Mesenchymal stem cell (in vitro differentiated cells and primary cell): ENCODE measurements around the gene LEMD2.

ENCODE experiments used
- DNase-seq: peaks from one replicate; pipeline ENCODE4 v3.0.0-alpha.2; 2013
- H2AFZ ChIP-seq: one replicate; pipeline ENCODE4 v1.6.1; 2013; ENCODE audit warnings: low read depth, mild to moderate bottlenecking, control low read depth, inconsistent platforms, low read length, moderate library complexity
- H2AK5ac ChIP-seq: 2 replicates; pipeline ENCODE4 v1.6.1; 2013; ENCODE audit warnings: low read length, moderate library complexity, mild to moderate bottlenecking, inconsistent platforms; ENCODE audit not compliant: severe bottlenecking
- H2BK120ac ChIP-seq: one replicate; pipeline ENCODE4 v1.6.1; 2013; ENCODE audit warnings: low read depth, mild to moderate bottlenecking, inconsistent platforms, low read length, moderate library complexity
- H2BK12ac ChIP-seq, 2 experiments: one replicate each; pipeline ENCODE4 v1.6.1; 2013; ENCODE audit warnings: inconsistent platforms in 2 of 2, low read length in 2 of 2, mild to moderate bottlenecking in 2 of 2, moderate library complexity in 2 of 2, control low read depth in 1 of 2
- H2BK15ac ChIP-seq: one replicate; pipeline ENCODE4 v1.6.1; 2013; ENCODE audit warnings: mild to moderate bottlenecking, low read depth, inconsistent platforms; ENCODE audit not compliant: poor library complexity, severe bottlenecking
- H2BK5ac ChIP-seq: 2 replicates; pipeline ENCODE4 v1.6.1; 2013; ENCODE audit warnings: low read depth, mild to moderate bottlenecking, low read length, control low read depth, inconsistent platforms; ENCODE audit not compliant: poor library complexity, severe bottlenecking
- H3K14ac ChIP-seq, 2 experiments: one replicate each; pipeline ENCODE4 v1.6.1; 2013; ENCODE audit warnings: inconsistent platforms in 2 of 2, low read length in 2 of 2, control low read depth in 1 of 2, mild to moderate bottlenecking in 1 of 2, moderate library complexity in 1 of 2
- H3K18ac ChIP-seq, 2 experiments: one replicate each; pipeline ENCODE4 v1.6.1; 2013; ENCODE audit warnings: inconsistent platforms in 2 of 2, low read length in 2 of 2, control low read depth in 1 of 2, low read depth in 1 of 2, mild to moderate bottlenecking in 1 of 2
- H3K23ac ChIP-seq, 2 experiments: one replicate each; pipeline ENCODE4 v1.6.1; 2013; ENCODE audit warnings: inconsistent platforms in 2 of 2, low read length in 2 of 2, mild to moderate bottlenecking in 2 of 2, moderate library complexity in 2 of 2, control low read depth in 1 of 2
- H3K27ac ChIP-seq: 2 replicates; pipeline ENCODE4 v1.5.1; 2013; ENCODE audit warnings: mild to moderate bottlenecking, moderate library complexity, low read length, control low read depth, inconsistent platforms; ENCODE audit not compliant: poor library complexity, severe bottlenecking
- H3K27me3 ChIP-seq, 2 experiments: 2 replicates each; pipeline versions ENCODE4 v1.6.1 to v1.7.0; 2013; ENCODE audit warnings: low read length in 2 of 2, mild to moderate bottlenecking in 2 of 2, moderate library complexity in 2 of 2, control low read depth in 1 of 2, inconsistent platforms in 1 of 2; ENCODE audit not compliant: control insufficient read depth in 1 of 2, insufficient read depth in 1 of 2
- H3K36me3 ChIP-seq, 2 experiments: 2 replicates each; pipeline versions ENCODE4 v1.6.1 to v1.7.0; 2013; ENCODE audit warnings: low read length in 2 of 2, control low read depth in 1 of 2, inconsistent platforms in 1 of 2, low read depth in 1 of 2, mild to moderate bottlenecking in 1 of 2; ENCODE audit not compliant: insufficient read depth in 2 of 2, control insufficient read depth in 1 of 2
- H3K4ac ChIP-seq, 2 experiments: one replicate each; pipeline ENCODE4 v1.6.1; 2013; ENCODE audit warnings: inconsistent platforms in 2 of 2, low read length in 2 of 2, mild to moderate bottlenecking in 2 of 2, moderate library complexity in 2 of 2, control low read depth in 1 of 2, low read depth in 1 of 2
- H3K4me1 ChIP-seq: 2 replicates; pipeline ENCODE4 v1.6.1; 2013; ENCODE audit warnings: low read depth, low read length, control low read depth; ENCODE audit not compliant: control insufficient read depth, insufficient read depth
- H3K4me2 ChIP-seq: 2 replicates; pipeline ENCODE4 v1.6.1; 2013; ENCODE audit warnings: low read length, mild to moderate bottlenecking, inconsistent platforms; ENCODE audit not compliant: poor library complexity, severe bottlenecking
- H3K4me3 ChIP-seq, 2 experiments: 2 replicates each; pipeline versions ENCODE4 v1.5.1 to v1.7.0; 2013; ENCODE audit warnings: low read length in 2 of 2, mild to moderate bottlenecking in 2 of 2, control low read depth in 1 of 2, low read depth in 1 of 2; ENCODE audit not compliant: insufficient read depth in 1 of 2
- H3K79me1 ChIP-seq: replicated peaks from 2 replicates; pipeline ENCODE4 v1.6.1; 2013; ENCODE audit warnings: mild to moderate bottlenecking, control low read depth, low read length, inconsistent platforms; ENCODE audit not compliant: poor library complexity, severe bottlenecking
- H3K9ac ChIP-seq: 2 replicates; pipeline ENCODE4 v1.7.0; 2013; ENCODE audit warnings: mild to moderate bottlenecking, low read length, moderate library complexity
- H3K9me3 ChIP-seq: 2 replicates; pipeline ENCODE4 v1.7.0; 2013; ENCODE audit warnings: mild to moderate bottlenecking, low read length; ENCODE audit not compliant: control insufficient read depth
- H4K8ac ChIP-seq: one replicate; pipeline ENCODE4 v1.6.1; 2013; ENCODE audit warnings: inconsistent platforms, mild to moderate bottlenecking, low read length, moderate library complexity
- H4K91ac ChIP-seq: one replicate; pipeline ENCODE4 v1.6.1; 2013; ENCODE audit warnings: mild to moderate bottlenecking, low read length, inconsistent platforms
- WGBS: methylation state at CpG from one replicate; pipeline ENCODE4 v1.1.7; 2013; ENCODE audit warnings: mixed read lengths; 5-methylcytosine and 5-hydroxymethylcytosine counted together

LEMD2 gene

GRCh38 chr6:33726696-33727095 is 62.2 kb downstream of the LEMD2 start:
- 95% methylated on average over 14 of the region's 15 CpGs for WGBS
- Histone ChIP-seq H2BK15ac (no peak overlapping the region), H3K4me1 (peaks cover 7% of the 10 kb centered on the region), H4K91ac (no peak overlapping the region), H3K36me3 (peaks cover 0 to 42% of the 10 kb centered on the region in 2 experiments), H2BK120ac (no peak overlapping the region), H3K4me2 (no peak overlapping the region), H3K23ac (no peak overlapping the region), H3K27me3 (peaks cover 3 to 88% of the 10 kb centered on the region in 2 experiments), H3K14ac (peak overlapping the region in 1 of 2 experiments; percentile 66), H2BK12ac (no peak overlapping the region), H3K4me3 (no peak overlapping the region), H3K9me3 (no peaks in the 10 kb centered on the region), H3K27ac (no peak overlapping the region), H4K8ac (no peak overlapping the region), H2AK5ac (no peak overlapping the region), H3K9ac (no peak overlapping the region), H2AFZ (no peak overlapping the region), H2BK5ac (no peak overlapping the region), H3K18ac (no peak overlapping the region), H3K4ac (no peak overlapping the region), H3K79me1 (no peaks in the 10 kb centered on the region)
- no peak for DNase-seq

GRCh38 chr6:33725891-33726673 is 62.8 kb downstream of the LEMD2 start:
- H3K27me3 ChIP-seq: peaks cover 3 to 89% of the 10 kb centered on the region in 2 experiments
- no peak overlapping the region for H3K4me2 ChIP-seq
- H3K14ac ChIP-seq: peak overlapping the region in 1 of 2 experiments; percentile 66
- H3K4me1 ChIP-seq: peaks cover 4% of the 10 kb centered on the region
- WGBS: 92% methylated on average over 6 of the region's 7 CpGs
- no peak overlapping the region for H4K91ac ChIP-seq
- H2AK5ac ChIP-seq: no peak overlapping the region
- H3K4ac ChIP-seq: no peak overlapping the region
- no peak overlapping the region for H2BK120ac ChIP-seq
- H2BK15ac ChIP-seq: no peak overlapping the region
- H3K9me3 ChIP-seq: no peaks in the 10 kb centered on the region
- no peak overlapping the region for H2BK5ac ChIP-seq
- H3K4me3 ChIP-seq: no peak overlapping the region
- no peak overlapping the region for H3K27ac ChIP-seq
- H3K79me1 ChIP-seq: no peaks in the 10 kb centered on the region
- no peak overlapping the region for H2BK12ac ChIP-seq
- H3K36me3 ChIP-seq: peaks cover 0 to 37% of the 10 kb centered on the region in 2 experiments
- no peak overlapping the region for H4K8ac ChIP-seq
- no peak overlapping the region for H2AFZ ChIP-seq
- H3K9ac ChIP-seq: no peak overlapping the region
- no peak overlapping the region for H3K23ac ChIP-seq
- no peak overlapping the region for H3K18ac ChIP-seq
- no peak for DNase-seq

GRCh38 chr6:33725222-33725621 is 63.7 kb downstream of the LEMD2 start:
- no peak overlapping the region for H2BK5ac ChIP-seq
- no peak overlapping the region for H2BK12ac ChIP-seq
- no peak overlapping the region for H3K4ac ChIP-seq
- H3K23ac ChIP-seq: no peak overlapping the region
- no peak overlapping the region for H2AFZ ChIP-seq
- H3K27me3 ChIP-seq: peaks cover 3 to 88% of the 10 kb centered on the region in 2 experiments
- H3K36me3 ChIP-seq: peaks cover 0 to 28% of the 10 kb centered on the region in 2 experiments
- H3K4me1 ChIP-seq: peaks cover 4% of the 10 kb centered on the region
- H3K4me3 ChIP-seq: no peak overlapping the region
- H3K9me3 ChIP-seq: no peaks in the 10 kb centered on the region
- H3K9ac ChIP-seq: no peak overlapping the region
- no peaks in the 10 kb centered on the region for H3K79me1 ChIP-seq
- H3K4me2 ChIP-seq: no peak overlapping the region
- no peak overlapping the region for H4K8ac ChIP-seq
- H2BK15ac ChIP-seq: no peak overlapping the region
- no peak overlapping the region for H3K27ac ChIP-seq
- WGBS: 94% methylated on average over 14 of the region's 14 CpGs
- H4K91ac ChIP-seq: no peak overlapping the region
- H2BK120ac ChIP-seq: no peak overlapping the region
- no peak overlapping the region for H3K18ac ChIP-seq
- no peak for DNase-seq
- no peak overlapping the region for H3K14ac ChIP-seq
- no peak overlapping the region for H2AK5ac ChIP-seq

- H3K23ac ChIP-seq: no peak overlapping the region
- H3K27me3 ChIP-seq: peaks cover 5 to 87% of the 10 kb centered on the region in 2 experiments
- H3K36me3 ChIP-seq: peaks cover 0 to 25% of the 10 kb centered on the region in 2 experiments
- H2BK12ac ChIP-seq: no peak overlapping the region
- no peak overlapping the region for H4K91ac ChIP-seq
- no peak overlapping the region for H3K18ac ChIP-seq
- DNase-seq: no peak
- H2BK5ac ChIP-seq: no peak overlapping the region
- H3K79me1 ChIP-seq: no peaks in the 10 kb centered on the region
- peaks cover 4% of the 10 kb centered on the region for H3K4me1 ChIP-seq
- H3K4ac ChIP-seq: no peak overlapping the region
- H2AK5ac ChIP-seq: no peak overlapping the region
- H4K8ac ChIP-seq: no peak overlapping the region
- no peak overlapping the region for H2BK120ac ChIP-seq
- H3K27ac ChIP-seq: no peak overlapping the region
- WGBS: 61% methylated on average over 10 of the region's 13 CpGs
- no peak overlapping the region for H3K9ac ChIP-seq
- no peak overlapping the region for H2AFZ ChIP-seq
- H3K4me3 ChIP-seq: no peak overlapping the region
- no peaks in the 10 kb centered on the region for H3K9me3 ChIP-seq
- H2BK15ac ChIP-seq: no peak overlapping the region
- no peak overlapping the region for H3K14ac ChIP-seq
- H3K4me2 ChIP-seq: no peak overlapping the region
Measured at GRCh38 chr6:33724102-33725023, 64.6 kb downstream of the LEMD2 start.
